Heart left ventricle (tissue), 13 donors: ENCODE results near the gene GMFB.

ENCODE experiments used
- POLR2A ChIP-seq, 2 donors: fragments of 450-650 bp; IDR thresholded peaks; one replicate each; pipeline ENCODE4 v1.6.1; 2017; ENCODE audit warnings: antibody characterized with exemption in 2 of 2, mild to moderate bottlenecking in 2 of 2, moderate library complexity in 2 of 2
- TF ChIP-seq, protein P1 (sequence below), 12 donors: fragments of 200-600 bp; sonication (generic) in 4 of 12; IDR thresholded peaks; one replicate each; pipeline versions ENCODE4 v1.5.0 to v1.8.0; 2018 to 2022; ENCODE audit warnings: antibody characterized with exemption in 12 of 12, mild to moderate bottlenecking in 5 of 12
- donor health status: ischemic (EF 13 %, LVEDD 7.1; RV severe dilation, severe dysfunction).
- donor health status: DM: no; HTN: yes; CAD: no.
- donor health status: DM: no; HTN: no; CAD: no.
- donor health status: ischemic (EF 25% LVEDD 6.9; RV normal size, moderate dysfunction).
- donor health status: ischemic (EF 25% LVEDD 5.7; RV mildly dilated, moderate dysfunction).
- donor health status: ischemic (EF 35%, LVEDD 5.7; RV mildly dilated, moderate dysfunction).
- donor health status: nonischemic (EF 11% LVEDD 7.7; RV severe dilation, severe dysfunction).
- donor health status: DM: yes; HTN: yes; CAD: no.
- donor health status: PGD.
- donor health status: ischemic (EF 29% LVEDD 5.4; RV normal size, mild dysfunction).
- donor health status: nonischemic (EF 23%, LVEDD 6.1; RV moderate dilation, normal function).

DNA sequence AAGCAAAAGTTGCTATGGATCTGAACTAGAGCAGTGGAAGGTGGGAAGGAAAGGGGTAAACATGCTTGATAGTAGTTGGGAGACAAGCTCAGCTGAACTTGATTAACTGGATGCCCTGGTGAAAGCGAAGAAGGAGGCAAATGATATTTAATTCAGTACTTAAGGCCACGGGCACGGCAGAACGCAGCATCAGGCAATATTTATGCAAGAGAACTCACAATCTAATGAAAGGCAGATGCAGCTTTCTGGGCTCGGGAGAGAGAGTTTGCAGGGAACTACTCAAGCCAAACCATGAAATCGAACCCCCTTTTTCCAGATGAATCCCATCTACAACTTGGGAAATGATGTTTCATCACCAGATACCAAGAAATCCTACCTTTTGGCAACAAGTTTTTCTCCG, 44.1 kb downstream of the GMFB start:
- TF ChIP-seq, protein P1, sequence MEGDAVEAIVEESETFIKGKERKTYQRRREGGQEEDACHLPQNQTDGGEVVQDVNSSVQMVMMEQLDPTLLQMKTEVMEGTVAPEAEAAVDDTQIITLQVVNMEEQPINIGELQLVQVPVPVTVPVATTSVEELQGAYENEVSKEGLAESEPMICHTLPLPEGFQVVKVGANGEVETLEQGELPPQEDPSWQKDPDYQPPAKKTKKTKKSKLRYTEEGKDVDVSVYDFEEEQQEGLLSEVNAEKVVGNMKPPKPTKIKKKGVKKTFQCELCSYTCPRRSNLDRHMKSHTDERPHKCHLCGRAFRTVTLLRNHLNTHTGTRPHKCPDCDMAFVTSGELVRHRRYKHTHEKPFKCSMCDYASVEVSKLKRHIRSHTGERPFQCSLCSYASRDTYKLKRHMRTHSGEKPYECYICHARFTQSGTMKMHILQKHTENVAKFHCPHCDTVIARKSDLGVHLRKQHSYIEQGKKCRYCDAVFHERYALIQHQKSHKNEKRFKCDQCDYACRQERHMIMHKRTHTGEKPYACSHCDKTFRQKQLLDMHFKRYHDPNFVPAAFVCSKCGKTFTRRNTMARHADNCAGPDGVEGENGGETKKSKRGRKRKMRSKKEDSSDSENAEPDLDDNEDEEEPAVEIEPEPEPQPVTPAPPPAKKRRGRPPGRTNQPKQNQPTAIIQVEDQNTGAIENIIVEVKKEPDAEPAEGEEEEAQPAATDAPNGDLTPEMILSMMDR (IDR thresholded peaks at IDR 0.05), result no peak
- no peak for TF ChIP-seq POLR2A (IDR thresholded peaks at IDR 0.05)
